ENCODE measurements around the gene RPL29.

- no peak for TF ChIP-seq CTCF (IDR thresholded peaks at IDR 0.05; ENCODE audit: insufficient read depth, low read length, poor library complexity, severe bottlenecking)
- TF ChIP-seq EZH2phosphoT487 (conservative IDR thresholded peaks at IDR 0.05; ENCODE audit: low read length): no peak
Measured at GRCh38 chr3:52028572-52028971, 32.9 kb upstream of the RPL29 start.

Data from SU-DHL-6 (cell line).